Activated B cell treated with CpG ODN at 0.5 μM for 24 hours (primary cell): ENCODE data around the gene NSL1. TPM values are rescaled to one million over a fixed set of nuclear protein-coding genes. Genes with fewer than 3 reads are reported as not detected.
A peak's percentile ranks its signal among the peaks of the same experiment; 100 is the strongest.
"Not testable (repeated sequence)": the region's sequence is repeated elsewhere in the genome, so short reads cannot be mapped to it uniquely, and the experiment has no call there.

Experiments
- ATAC-seq: fragments of 200-7000 bp; cut with Tn5 transposase; one replicate; pipeline ENCODE4 v1.10.0; 2021; ENCODE audit warnings: low read depth, mild to moderate bottlenecking, moderate library complexity
- CTCF ChIA-PET: fragments of 350-600 bp; sonication (Branson Sonifier 250); formaldehyde crosslinking; loops from one replicate; lab custom pipeline; 2021; ENCODE audit warnings: antibody characterized with exemption; lab: Charles Lee
- POLR2A ChIA-PET: fragments of 350-600 bp; sonication (Branson Sonifier 250); formaldehyde crosslinking; loops from one replicate; lab custom pipeline; 2021; ENCODE audit warnings: antibody characterized with exemption; lab: Charles Lee
- DNase-seq: peaks from one replicate; pipeline ENCODE4 v3.0.0; 2022
- H3K27ac Mint-ChIP-seq: one replicate; pipeline ENCODE4 v1.8.0; 2020; ENCODE audit warnings: mixed read lengths
- H3K27me3 Mint-ChIP-seq: one replicate; pipeline ENCODE4 v1.8.0; 2021; ENCODE audit warnings: mixed read lengths
- H3K36me3 Mint-ChIP-seq: one replicate; pipeline ENCODE4 v1.8.0; 2021; ENCODE audit warnings: low read depth, mixed read lengths
- H3K4me1 Mint-ChIP-seq: one replicate; pipeline ENCODE4 v1.8.0; 2021; ENCODE audit warnings: mixed read lengths
- H3K4me3 Mint-ChIP-seq: one replicate; pipeline ENCODE4 v1.8.0; 2020; ENCODE audit warnings: mild to moderate bottlenecking, mixed read lengths
- H3K9me3 Mint-ChIP-seq: one replicate; pipeline ENCODE4 v1.8.0; 2020; ENCODE audit warnings: mixed read lengths
- intact Hi-C: fragments of 100-400 bp; cut with micrococcal nuclease; formaldehyde crosslinking; loops from one replicate; pipeline ENCODE4 v1.15.1; 2024
- total RNA-seq: library from RNA; stranded (reverse); gene quantifications from 2 replicates; pipeline ENCODE4 v1.2.3, GENCODE V29; 2022
- TF ChIP-seq, protein P1 (sequence below): fragments of 200-600 bp; IDR thresholded peaks from one replicate; pipeline ENCODE4 v1.8.0; 2022; ENCODE audit warnings: antibody characterized with exemption, mild to moderate bottlenecking

The NSL1 gene
- 34.4 and 44.5 TPM in 2 replicates for total RNA-seq

- Mint-ChIP-seq H3K27me3 (no peaks in the 10 kb centered on the region), H3K4me3 (peak within 1 kb of the TSS; percentile 99), H3K9me3 (peaks cover 5% of the 10 kb centered on the region), H3K4me1 (peaks cover 60% of the 10 kb centered on the region), H3K27ac (peak within 1 kb of the TSS; percentile 98), H3K36me3 (peaks cover 35% of the 10 kb centered on the region)
- CTCF ChIA-PET: interaction anchor here (0.7 to 1.1 kb wide), 3 partner anchors 121 to 756 kb away, joined by 3 to 4 read pairs (median 3); partner anchors contain the start of genes DTL and INTS7
- peak; percentile 73 for ATAC-seq
- POLR2A ChIA-PET: interaction anchor here (0.6 to 3.9 kb wide), 32 partner anchors 10 to 1462 kb away, joined by 3 to 45 read pairs (median 4); partner anchors contain the start of genes ANGEL2, ATF3, BATF3 and FLVCR1
- intact Hi-C loops: loop anchor here (1.0 to 10.0 kb wide), 9 partner anchors 91 to 1530 kb away; partner anchors contain the start of genes ANGEL2, ATF3, DTL and INTS7
- DNase-seq: peak; percentile 98
- TF ChIP-seq, protein P1, sequence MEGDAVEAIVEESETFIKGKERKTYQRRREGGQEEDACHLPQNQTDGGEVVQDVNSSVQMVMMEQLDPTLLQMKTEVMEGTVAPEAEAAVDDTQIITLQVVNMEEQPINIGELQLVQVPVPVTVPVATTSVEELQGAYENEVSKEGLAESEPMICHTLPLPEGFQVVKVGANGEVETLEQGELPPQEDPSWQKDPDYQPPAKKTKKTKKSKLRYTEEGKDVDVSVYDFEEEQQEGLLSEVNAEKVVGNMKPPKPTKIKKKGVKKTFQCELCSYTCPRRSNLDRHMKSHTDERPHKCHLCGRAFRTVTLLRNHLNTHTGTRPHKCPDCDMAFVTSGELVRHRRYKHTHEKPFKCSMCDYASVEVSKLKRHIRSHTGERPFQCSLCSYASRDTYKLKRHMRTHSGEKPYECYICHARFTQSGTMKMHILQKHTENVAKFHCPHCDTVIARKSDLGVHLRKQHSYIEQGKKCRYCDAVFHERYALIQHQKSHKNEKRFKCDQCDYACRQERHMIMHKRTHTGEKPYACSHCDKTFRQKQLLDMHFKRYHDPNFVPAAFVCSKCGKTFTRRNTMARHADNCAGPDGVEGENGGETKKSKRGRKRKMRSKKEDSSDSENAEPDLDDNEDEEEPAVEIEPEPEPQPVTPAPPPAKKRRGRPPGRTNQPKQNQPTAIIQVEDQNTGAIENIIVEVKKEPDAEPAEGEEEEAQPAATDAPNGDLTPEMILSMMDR: no peak
Measured at GRCh38 chr1:212791676-212792395, at the start of gene NSL1, which contains the start of gene TATDN3. Gene NSL1 (minus strand): TSS chr1:212791777. CDS start chr1:212791763, 14 bp downstream. Gene TATDN3 (plus strand): TSS chr1:212791894. CDS start chr1:212791922, 28 bp downstream.

DNA sequence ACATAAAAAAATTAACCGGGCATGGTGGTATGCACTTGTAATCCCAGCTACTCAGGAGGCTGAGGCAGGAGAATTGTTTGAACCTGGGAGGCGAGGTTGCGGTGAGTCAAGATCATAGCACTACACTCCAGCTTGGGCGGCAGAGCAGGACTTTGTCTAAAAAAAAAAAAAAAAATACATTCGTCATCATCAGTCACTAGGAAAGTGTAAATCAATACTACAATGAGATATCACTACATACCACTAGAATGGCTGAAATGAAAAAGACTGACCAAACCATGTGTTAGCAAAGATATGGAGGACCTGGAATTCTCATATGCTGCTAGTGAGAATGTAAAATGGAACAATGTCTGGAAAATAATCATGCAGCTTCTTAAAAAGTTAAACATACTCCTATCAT lies 46.6 kb upstream of the NSL1 start:
- Mint-ChIP-seq H3K36me3 (no peaks in the 10 kb centered on the region), H3K4me1 (peaks cover 4% of the 10 kb centered on the region), H3K9me3 (no peaks in the 10 kb centered on the region), H3K27me3 (no peaks in the 10 kb centered on the region), H3K27ac (no peak overlapping the region), H3K4me3 (no peak overlapping the region)
- ATAC-seq: no peak
- DNase-seq: no peak
- intact Hi-C loops: no loop called here
- TF ChIP-seq, protein P1: no peak
- ChIA-PET POLR2A (interaction anchor here (0.7 kb wide), 1 partner anchor 18 kb away, joined by 6 read pairs; no protein-coding TSS in a partner anchor), CTCF (no interaction called here)

DNA sequence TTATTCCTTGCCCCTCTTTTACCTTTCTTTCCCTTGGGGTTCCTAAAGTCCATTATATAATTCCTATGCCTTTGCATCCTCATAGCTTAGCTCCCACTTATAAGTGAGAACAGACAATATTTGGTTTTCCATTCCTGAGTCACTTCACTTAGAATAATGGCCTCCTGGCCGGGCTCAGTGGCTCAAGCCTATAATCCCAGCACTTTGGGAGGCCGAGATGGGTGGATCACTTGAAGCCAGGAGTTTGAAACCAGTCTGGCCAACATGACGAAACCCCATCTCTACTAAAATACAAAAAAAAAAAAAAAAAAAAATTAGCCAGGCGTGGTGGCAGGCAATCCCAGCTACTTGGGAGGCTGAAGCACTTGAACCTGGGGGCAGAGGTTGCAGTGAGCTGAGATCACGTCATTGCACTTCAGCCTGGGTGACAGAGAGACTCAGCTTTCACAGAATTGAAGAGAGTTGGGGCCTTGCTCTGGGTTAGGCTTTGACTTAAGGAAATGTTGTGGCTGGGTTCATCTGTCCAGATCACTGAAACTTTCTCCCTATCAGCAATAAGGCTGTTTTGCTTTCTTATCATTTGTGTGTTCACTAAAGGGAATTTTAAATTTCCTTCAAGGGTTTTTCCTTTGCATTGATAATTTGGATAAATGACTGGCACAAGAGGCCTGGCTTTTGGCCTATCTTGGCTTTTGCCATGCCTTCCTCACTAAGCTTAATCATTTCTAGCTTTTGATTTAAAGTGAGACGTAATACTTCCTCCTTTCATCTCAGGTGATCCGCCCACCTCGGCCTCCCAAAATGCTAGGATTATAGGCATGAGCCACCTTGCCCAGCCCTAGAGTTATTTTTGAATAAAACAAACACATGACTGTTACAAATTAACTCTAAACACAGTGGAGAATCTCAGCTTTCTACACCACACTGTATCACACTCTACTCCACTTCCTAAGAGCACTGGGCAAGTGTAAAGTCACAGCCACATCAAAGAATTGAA lies 41.9 kb upstream of the NSL1 start:
- not testable (repeated sequence) for DNase-seq, H3K9me3 Mint-ChIP-seq
- intact Hi-C loops: loop anchor here (2.0 kb wide), 1 partner anchor 25 kb away; the partner anchor contains the start of gene FLVCR1

DNA sequence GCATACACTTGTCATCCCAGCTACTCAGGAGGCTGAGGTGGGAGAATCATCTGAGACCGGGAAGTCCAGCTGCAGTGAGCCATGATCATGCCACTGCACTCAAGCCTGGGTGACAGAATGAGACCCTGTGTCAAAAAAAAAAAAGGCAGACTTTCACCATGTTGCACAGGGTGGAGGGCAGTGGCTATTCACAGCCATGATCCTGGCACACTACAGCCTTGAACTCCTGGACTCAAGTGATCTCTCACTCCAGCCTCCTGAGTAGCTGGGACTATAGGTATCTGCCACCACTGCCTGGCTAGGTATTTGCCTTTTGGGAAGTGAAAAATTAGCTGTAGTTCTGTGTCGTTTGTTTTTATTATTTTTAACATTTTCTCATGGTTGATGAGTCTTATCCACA lies 36.8 kb upstream of the NSL1 start:
- intact Hi-C loops: no loop called here
- H3K4me1 Mint-ChIP-seq: peaks cover 8% of the 10 kb centered on the region
- no peak overlapping the region for H3K27ac Mint-ChIP-seq
- peaks cover 5% of the 10 kb centered on the region for H3K36me3 Mint-ChIP-seq
- TF ChIP-seq, protein P1: no peak
- ATAC-seq: no peak
- ChIA-PET POLR2A (interaction anchor here (0.7 kb wide), 1 partner anchor 776 kb away, joined by 4 read pairs; no protein-coding TSS in a partner anchor), CTCF (interaction anchor here (1.0 kb wide), 1 partner anchor 14 kb away, joined by 4 read pairs; no protein-coding TSS in a partner anchor)
- DNase-seq: no peak
- peaks cover 12% of the 10 kb centered on the region for H3K9me3 Mint-ChIP-seq
- H3K4me3 Mint-ChIP-seq: no peak overlapping the region
- H3K27me3 Mint-ChIP-seq: no peaks in the 10 kb centered on the region

More for the DNA sequence above, 41.9 kb upstream of the NSL1 start:
- H3K36me3 Mint-ChIP-seq, H3K4me3 Mint-ChIP-seq, H3K27me3 Mint-ChIP-seq, CTCF ChIA-PET: not testable (repeated sequence)
- peak; percentile 42 for ATAC-seq
- POLR2A ChIA-PET: interaction anchor here (0.6 to 1.9 kb wide), 4 partner anchors 24 to 927 kb away, joined by 3 to 11 read pairs (median 4); partner anchors contain the start of gene FLVCR1
- H3K4me1 Mint-ChIP-seq: peaks cover 12% of the 10 kb centered on the region
- peak overlapping the region; percentile 46 for H3K27ac Mint-ChIP-seq

- Mint-ChIP-seq H3K27me3 (no peaks in the 10 kb centered on the region), H3K27ac (no peak overlapping the region), H3K9me3 (peaks cover 12% of the 10 kb centered on the region), H3K36me3 (peaks cover 5% of the 10 kb centered on the region), H3K4me3 (no peak overlapping the region), H3K4me1 (peaks cover 8% of the 10 kb centered on the region)
- ChIA-PET CTCF (interaction anchor here (1.0 kb wide), 1 partner anchor 13 kb away, joined by 4 read pairs; no protein-coding TSS in a partner anchor), POLR2A (no interaction called here)
- TF ChIP-seq, protein P1: no peak
- intact Hi-C loops: no loop called here
- DNase-seq (no peak), ATAC-seq (no peak)
Measured at GRCh38 chr1:212827831-212828278, 36.3 kb upstream of the NSL1 start.
